Daoy (cell line): Measurements from ENCODE around the gene PITX1. TPM values are rescaled to one million over a fixed set of nuclear protein-coding genes. Genes with fewer than 3 reads are reported as not detected.

Source experiments
- DNase-seq: peaks from one replicate; pipeline ENCODE4 v3.0.0-alpha.2; 2015; ENCODE audit warnings: low read depth
- total RNA-seq: library from RNA; depleted of rRNA; stranded (reverse); fragments of >200 nt; shearing (Covaris generic); gene quantifications from 2 replicates; pipeline ENCODE4 v1.2.3, GENCODE V29; 2014

The PITX1 gene
- total RNA-seq, 1 experiment from 2014 or later = 53.8 TPM

DNA sequence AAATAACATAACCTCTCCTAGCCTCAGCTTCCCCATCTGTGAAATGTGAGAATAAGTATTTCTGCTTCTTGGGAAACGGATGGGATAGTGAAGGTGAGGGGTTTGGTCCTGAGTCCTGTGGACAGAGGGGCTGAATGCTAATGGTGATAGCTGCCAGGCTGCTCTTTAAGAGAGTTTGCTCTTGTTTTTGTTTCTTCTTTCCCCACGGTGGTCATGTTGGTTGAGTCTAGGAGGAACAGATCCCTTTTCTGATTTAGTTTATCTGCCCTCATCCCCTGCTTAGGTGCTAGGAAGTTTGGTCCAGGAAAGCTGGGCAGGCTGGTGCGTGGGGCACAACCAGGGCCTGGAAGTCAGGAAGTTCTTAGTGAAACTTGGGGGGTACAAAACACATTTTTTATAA is 7.7 kb upstream of the PITX1 start:
- DNase-seq = no peak

- DNase-seq = no peak
Measured at GRCh38 chr5:135041145-135041587, 7.1 kb upstream of the PITX1 start.

DNA sequence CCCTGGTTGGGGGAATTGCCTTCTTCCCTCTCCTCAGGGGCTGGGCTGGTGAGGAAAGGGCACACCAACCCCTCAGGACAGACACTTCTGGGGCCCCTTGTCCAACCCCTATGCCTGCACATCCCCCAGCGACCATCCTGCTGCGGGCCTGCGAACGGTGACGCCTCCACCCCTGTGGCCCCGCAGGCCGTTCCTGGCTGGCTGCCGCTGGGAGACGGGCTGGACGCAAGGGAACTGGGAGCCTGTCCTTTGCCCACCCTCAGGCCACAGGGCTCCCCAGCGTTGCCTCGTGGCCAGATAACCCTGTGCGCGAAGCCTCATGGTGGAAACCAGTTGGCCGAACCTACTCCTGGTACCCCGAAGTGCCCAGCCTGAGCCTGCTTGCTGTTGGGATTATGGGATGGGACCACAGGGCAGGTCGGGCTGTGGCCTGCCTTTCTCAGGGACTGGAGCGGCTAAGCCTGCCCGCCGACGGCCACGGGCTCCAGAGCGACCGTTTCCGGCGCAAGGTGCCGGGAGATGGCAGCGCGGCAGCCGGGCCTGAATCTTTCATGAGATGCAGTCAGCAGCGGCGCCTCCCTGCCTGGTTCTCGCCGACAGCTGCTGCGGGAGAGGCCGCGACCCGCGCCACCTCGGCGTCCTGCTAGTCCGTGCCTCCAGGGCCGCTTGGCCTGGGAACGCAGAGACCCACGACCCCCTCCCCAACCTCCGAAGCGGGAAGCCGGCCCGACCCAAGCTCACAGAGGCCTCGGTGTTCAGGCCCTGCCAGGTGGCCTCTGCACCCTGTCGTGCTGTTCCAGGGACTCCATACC is 6.5 kb upstream of the PITX1 start:
- DNase-seq = no peak

GRCh38 chr5:135040034-135040332 is 6.0 kb upstream of the PITX1 start:
- no peak for DNase-seq

DNA sequence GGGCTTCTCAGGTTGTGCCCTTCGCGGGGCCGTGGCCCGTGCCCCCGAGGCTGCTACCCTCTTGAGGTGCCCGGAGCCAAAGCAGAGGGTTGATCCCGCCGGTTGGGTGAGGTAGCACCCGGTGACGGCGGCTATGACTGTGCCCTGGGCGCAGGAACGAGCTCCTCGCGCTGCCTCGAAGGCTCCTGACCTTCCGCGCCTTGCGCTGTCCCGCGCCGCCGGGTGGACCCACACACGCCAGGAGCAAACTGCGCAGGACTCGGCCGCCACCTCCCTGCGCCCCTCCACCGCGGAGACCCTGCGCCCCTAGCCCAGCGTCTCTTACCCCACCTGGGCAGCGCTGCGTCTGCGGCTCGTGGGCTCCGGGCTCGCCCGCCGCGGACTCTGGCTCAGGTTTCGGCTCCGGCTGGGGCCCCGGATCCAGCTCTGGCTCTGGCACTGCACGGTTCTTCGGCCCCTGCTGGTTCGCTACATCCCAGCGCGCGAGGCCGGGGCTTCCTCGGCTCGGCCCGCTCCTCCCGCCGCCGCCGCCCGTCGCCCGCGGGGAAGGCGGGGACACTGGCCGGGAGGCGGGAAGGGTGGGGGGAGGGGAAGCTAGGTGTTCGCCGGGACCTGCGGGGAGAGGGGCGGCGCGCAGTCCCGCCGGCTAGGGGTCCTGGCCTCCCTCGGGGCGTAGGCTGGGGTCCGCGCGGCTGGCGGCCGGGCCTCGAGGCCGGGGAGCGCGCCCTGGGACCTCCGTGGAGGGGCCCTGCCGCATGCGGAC is 5.4 kb upstream of the PITX1 start:
- DNase-seq = peak; percentile 35

DNA sequence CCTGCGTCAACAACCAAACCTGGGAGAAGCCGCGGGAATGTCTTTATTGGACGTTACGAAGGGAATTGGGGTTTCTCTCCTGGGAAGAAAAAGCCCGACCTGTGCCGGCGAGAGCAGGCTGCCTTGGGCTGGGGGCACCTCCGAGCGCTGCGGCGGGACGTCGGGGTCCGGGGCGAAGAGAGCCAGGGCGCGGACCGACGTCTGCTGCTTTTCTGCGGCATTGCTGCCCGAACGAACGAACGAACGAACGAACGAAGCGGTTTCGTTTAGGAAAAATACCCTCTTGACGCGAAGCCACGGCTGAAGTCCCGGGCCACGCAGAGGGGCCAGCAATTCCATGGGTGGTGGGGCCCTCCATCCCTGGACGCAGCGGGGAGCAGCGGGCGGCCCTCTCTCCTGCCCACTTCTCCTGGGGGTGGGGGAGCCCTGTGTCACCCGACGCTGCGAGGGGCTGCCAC is 4.8 kb upstream of the PITX1 start:
- DNase-seq = no peak

GRCh38 chr5:135038205-135038812 is 4.3 kb upstream of the PITX1 start:
- DNase-seq = no peak

GRCh38 chr5:135037519-135038204 is 3.6 kb upstream of the PITX1 start:
- DNase-seq = no peak

DNA sequence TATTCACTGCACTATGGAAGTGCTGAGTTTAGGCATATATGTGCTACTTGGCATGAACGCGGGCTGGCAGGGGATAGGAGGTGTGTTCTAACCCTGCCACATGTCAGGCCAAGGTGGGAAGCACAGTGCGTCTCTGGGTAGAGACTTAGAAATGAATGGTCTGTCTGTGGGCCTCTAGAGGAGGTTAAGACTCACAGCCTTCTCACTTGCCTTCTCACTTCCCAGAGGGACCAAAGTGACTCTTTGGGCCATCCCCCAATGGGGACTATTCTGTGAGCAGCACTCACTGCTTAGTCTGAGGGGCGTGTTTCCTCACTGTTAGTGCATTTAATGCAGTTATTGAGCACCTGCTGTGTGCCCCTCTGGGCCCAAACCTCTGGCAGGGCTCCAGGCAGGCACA is 2.4 kb upstream of the PITX1 start:
- DNase-seq = no peak

DNA sequence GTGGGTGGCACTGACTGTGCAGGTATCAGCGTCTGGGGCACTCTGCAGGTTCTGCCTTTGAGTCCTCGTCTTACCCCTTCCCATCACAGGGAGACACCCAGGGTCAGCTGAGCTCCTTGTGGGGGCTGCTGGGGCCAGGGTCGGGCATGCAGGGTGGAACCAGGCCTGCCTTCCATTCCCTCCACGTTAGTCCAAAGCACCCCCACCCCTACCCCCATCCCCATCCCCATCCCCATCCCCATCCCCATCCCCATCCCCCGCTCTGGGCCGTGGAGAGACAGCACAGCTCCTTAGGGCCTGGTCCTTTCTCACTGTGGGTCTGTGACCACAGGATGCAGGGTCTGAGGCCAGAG is 1.6 kb upstream of the PITX1 start:
- DNase-seq = no peak

DNA sequence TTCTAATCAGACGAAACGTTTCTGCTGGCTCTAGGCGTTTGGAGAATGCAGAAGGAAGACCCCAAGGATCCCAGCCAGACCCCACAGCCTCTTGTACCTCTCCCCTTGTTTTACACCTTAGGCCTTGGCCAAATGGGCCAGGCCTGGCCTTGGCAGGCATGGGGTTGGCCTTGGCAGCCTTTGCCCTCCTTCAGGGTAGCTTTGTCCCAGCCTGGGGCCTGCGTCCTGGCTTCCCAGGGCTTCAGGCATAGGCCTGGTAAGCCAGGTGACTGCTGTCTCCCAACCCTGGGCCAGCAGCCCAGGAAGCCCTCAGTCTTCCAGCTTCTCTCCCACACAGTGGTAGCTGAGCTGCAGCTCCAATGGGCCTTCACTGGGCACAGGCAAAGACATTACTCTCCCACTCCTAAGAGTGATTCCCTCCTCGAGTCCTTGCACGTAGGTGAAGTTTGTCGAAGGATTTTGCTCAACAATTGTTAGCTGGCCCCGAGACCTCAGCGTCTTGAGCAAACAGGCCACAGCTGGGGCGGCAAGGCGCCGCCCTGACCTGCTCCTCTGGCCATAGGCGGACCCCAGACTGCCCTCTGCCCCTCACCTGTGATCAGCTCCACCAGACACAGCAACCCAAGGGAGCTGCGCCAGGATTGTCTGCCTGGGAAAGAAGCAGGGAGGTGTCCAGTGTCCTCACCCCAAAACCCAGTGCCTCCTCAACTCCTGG is 1.1 kb upstream of the PITX1 start:
- peak; percentile 32 for DNase-seq

DNA sequence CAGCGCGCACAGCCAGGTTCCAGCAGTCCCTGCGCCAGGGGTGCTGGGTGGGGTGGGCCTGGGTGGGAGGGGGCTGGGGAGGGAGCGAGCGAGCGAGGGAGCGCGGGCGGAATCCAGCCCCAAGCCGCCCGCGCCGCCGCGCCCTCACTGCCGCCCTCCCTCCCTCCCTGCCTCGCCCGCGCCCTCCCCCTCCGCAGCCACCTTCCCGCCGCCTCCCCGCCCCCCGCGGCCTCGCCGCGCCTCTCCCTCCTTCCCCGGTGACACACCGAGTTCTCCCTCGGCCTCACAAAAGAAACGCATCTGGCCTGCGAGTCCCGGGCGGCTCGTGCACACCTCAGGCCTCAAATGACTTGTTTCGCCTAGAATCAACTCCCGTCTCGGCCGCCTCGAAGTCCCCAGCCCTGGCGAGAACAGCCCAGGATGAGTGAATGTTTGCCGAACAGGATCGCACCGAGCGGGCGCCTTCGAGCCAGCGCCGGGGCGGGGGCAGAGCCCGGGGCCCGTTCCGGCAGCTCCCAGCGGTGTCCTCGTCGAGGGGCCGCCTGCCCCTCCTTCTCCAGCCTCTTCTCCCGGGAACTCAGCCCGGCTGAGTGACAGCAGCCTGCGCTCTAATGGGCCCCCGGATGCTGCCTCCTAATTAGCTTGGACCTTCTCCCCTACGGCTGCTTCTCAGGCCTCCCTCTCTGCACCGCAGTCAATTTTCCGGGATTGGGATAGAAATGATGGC is 371 bp upstream of the PITX1 start:
- DNase-seq = peak; percentile 92

DNA sequence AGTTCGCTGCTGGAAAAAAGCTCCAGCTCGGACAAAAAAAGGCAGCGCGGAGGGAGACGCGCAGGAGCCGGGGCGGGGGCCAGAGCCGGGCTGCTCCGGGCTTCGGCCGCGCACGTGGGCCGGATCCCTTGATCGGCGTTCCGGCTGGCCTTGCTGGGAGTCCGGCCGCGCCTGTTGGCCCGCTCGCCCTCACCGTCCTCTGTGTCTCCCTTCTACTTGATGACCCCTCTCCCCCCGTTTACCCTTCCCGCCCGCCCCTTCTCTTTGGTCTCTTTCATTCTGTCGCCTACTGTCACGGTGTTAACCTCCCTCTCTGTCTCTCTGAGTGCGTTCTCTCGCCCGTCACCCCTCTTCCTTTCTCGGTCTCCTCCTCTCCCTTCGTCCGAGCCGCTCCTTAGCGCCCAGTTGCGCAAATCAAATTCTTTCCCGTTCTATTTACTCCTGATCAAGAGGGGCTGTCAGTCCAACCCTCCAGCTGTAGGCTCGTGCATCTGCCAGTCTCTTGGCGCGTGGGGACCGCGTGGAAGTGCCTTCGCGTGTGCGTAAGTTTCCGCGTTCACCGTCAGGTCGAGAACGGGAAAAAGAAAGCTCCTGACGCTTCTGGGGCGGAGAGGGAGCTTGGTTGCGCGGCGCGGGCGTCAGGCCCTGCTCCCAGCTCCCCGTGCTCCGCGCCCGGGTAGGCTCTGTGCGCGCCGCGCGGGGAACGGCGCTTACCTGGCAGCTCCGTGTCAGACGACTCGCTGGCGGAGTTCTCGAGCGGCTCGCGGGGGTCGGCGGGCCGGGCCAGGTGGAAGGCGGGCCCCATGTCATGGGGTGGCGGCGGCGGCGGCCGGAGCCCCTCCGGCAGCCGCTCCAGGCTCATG is 798 bp downstream of the PITX1 start:
- peak; percentile 65 for DNase-seq

DNA sequence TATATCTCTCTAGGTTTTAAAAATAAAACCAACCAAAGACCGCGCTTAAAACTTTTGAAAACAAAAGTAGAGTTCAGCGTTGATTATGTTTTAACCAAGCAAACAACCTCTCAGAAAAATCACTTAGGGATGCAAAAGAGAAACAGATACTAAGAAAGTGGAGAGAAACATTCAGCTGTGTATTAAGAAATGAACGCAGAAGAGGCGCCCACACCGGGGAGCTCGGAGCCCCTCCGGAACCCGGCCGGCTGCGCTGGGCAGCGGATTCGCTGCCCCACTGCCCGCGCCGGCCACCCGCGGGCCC is 1.4 kb downstream of the PITX1 start:
- no peak for DNase-seq

DNA sequence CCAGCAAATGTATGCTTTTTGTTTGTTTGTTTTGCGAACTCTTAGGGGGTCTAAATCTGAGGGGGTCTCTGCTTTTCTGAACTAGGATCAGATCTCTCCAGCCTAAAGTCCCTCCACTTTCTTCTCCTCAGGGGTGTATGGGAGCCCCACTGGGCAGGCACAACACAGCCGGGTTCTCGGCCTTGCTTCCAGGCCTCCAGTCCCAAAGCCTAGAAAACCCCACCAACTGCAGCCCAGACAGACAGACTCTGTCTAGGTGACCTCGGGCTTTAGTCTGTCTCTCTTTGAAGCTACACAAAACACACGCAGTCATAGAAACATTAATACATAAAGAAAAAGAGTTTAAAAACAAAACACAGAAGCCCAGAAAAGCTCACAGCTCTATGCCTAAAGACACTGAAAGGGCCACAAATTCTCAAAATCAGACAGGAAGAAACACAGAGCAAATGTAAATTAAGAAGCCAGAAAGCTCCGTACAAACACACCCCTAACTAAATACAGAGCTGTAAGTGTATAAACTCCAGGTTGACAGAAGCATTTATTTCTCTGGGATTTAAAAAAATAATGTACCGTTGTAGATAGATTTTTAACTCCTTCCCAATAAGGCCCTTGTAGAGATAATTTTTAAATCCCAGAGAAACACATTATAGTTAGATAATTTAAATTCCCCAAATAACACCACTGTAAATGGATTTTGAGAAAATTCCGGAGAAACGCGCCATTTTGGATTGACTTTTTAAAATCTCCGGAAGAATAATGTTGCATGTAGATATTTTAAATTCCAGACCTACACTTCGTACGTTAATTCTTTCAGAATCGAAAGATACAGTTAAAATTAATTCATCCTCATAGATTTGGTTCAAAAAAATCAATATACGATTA is 2.0 kb downstream of the PITX1 start:
- DNase-seq = no peak

DNA sequence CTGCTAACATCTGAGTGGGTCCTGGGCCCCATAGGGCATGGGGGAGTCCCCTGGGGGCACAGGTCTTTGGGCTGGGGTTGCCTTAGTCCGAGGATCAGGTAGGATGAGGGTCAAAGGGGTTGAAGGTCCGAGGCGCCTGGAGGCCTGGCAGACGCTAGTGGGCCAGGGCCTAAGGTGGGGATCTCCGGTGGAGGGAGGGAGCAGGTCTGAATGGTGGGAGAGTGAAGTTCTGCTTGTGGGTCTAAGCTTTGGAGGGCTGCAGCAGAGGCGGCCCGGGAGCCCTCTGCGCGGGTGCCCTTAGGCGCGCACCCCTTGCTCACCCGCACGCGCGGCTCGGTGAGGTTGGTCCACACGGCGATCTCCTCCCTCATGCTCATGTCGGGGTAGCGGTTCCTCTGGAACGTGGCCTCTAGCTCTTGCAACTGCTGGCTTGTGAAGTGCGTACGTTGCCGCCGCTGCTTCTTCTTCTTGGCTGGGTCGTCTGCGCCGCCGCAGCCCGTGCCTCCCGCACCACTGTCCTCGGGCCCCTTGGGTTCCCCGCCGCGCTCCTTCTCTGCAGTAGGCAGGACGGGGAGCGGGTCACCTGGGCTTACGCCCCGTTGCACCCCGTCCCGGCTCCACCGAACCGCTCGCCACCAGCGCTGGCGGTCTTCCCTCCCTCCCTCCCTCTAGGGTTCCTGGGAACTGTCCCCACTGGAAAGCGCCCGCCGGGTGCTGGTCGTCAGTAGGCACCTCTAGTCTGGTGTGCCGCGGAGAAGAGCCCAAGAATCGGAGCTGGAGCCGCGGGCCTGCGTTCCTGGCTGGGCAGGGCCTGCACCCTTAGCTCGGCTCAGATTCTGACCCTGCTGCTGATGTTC is 2.8 kb downstream of the PITX1 start:
- no peak for DNase-seq

- no peak for DNase-seq
Measured at GRCh38 chr5:135030123-135030955, 3.7 kb downstream of the PITX1 start.
